Brain microvascular endothelial cell (primary cell): ENCODE measurements around the gene CCND2.

Experiments used
- DNase-seq: peaks from one replicate; pipeline ENCODE4 v3.0.0-alpha.2; 2020
- H3K27ac ChIP-seq: fragments of 250-450 bp; sonication (Bioruptor Pico); 2 replicates; pipeline ENCODE4 v1.5.1; 2020; ENCODE audit warnings: mild to moderate bottlenecking, moderate library complexity
- H3K27me3 ChIP-seq: fragments of 250-450 bp; sonication (Bioruptor Pico); replicated peaks from 2 replicates; pipeline ENCODE4 v1.5.1; 2020; ENCODE audit warnings: mild to moderate bottlenecking
- H3K36me3 ChIP-seq: fragments of 250-450 bp; sonication (Bioruptor Pico); replicated peaks from 2 replicates; pipeline ENCODE4 v1.5.1; 2020; ENCODE audit warnings: mild to moderate bottlenecking
- H3K4me3 ChIP-seq: 2 replicates; pipeline ENCODE4 v1.5.1; 2011; ENCODE audit warnings: low read depth, mild to moderate bottlenecking, control low read depth, low read length, moderate library complexity
- CTCF ChIP-seq: IDR thresholded peaks from 2 replicates; pipeline ENCODE4 v1.5.1; 2011; ENCODE audit warnings: low read depth, mild to moderate bottlenecking, moderate library complexity, low read length, control low read depth, inconsistent platforms; ENCODE audit errors: missing control alignments
- in situ Hi-C: cut with HindIII; loops from 2 replicates; pipeline ENCODE4 v1.10.0; 2017; ENCODE audit warnings: low sequenced_read_pairs, low pct_ligation_motif_present

CCND2 gene

GRCh38 chr12:4230526-4230925 lies 43.0 kb upstream of the CCND2 start:
- no peak for TF ChIP-seq CTCF
- Histone ChIP-seq H3K27me3 (no peaks in the 10 kb centered on the region), H3K4me3 (no peak overlapping the region), H3K27ac (no peak overlapping the region), H3K36me3 (no peaks in the 10 kb centered on the region)
- no peak for DNase-seq
- in situ Hi-C loops: no loop called here

GRCh38 chr12:4238577-4238976 lies 35.0 kb upstream of the CCND2 start:
- no peak overlapping the region for H3K4me3 ChIP-seq
- no peaks in the 10 kb centered on the region for H3K27me3 ChIP-seq
- in situ Hi-C loops: no loop called here
- H3K27ac ChIP-seq: no peak overlapping the region
- no peak for DNase-seq
- no peak for TF ChIP-seq CTCF
- no peaks in the 10 kb centered on the region for H3K36me3 ChIP-seq

- Histone ChIP-seq H3K4me3 (no peak overlapping the region), H3K27me3 (no peaks in the 10 kb centered on the region), H3K27ac (no peak overlapping the region), H3K36me3 (no peaks in the 10 kb centered on the region)
- no peak for TF ChIP-seq CTCF
- in situ Hi-C loops: no loop called here
- no peak for DNase-seq
Measured at GRCh38 chr12:4239746-4240145, 33.8 kb upstream of the CCND2 start.

- no peaks in the 10 kb centered on the region for H3K27me3 ChIP-seq
- DNase-seq: no peak
- in situ Hi-C loops: no loop called here
Measured at GRCh38 chr12:4240161-4240783, 33.3 kb upstream of the CCND2 start.

GRCh38 chr12:4240981-4241380 lies 32.6 kb upstream of the CCND2 start:
- no peak for DNase-seq
- Histone ChIP-seq H3K27me3 (no peaks in the 10 kb centered on the region), H3K27ac (no peak overlapping the region), H3K4me3 (no peak overlapping the region), H3K36me3 (no peaks in the 10 kb centered on the region)
- in situ Hi-C loops: no loop called here
- no peak for TF ChIP-seq CTCF

More at GRCh38 chr12:4240161-4240783, 33.3 kb upstream of the CCND2 start:
- Histone ChIP-seq H3K4me3 (no peak overlapping the region), H3K36me3 (no peaks in the 10 kb centered on the region), H3K27ac (no peak overlapping the region)
- TF ChIP-seq CTCF: no peak

- in situ Hi-C loops: no loop called here
- TF ChIP-seq CTCF: no peak
- no peaks in the 10 kb centered on the region for H3K36me3 ChIP-seq
- H3K4me3 ChIP-seq: no peak overlapping the region
- no peak for DNase-seq
- no peak overlapping the region for H3K27ac ChIP-seq
- H3K27me3 ChIP-seq: no peaks in the 10 kb centered on the region
Measured at GRCh38 chr12:4241592-4241991, 32.0 kb upstream of the CCND2 start.
